Skin of body (tissue), 2 donors: ENCODE results near the gene FER. TPM values are rescaled to one million over a fixed set of nuclear protein-coding genes. Genes with fewer than 3 reads are reported as not detected.
A peak's percentile ranks its signal among the peaks of the same experiment; 100 is the strongest.
"Not testable (repeated sequence)": the region's sequence is repeated elsewhere in the genome, so short reads cannot be mapped to it uniquely, and the experiment has no call there.

Experiments
- DNase-seq: peaks from one replicate; lab custom pipeline; 2025; lab: John Stamatoyannopoulos, UW
- total RNA-seq: library from RNA; depleted of rRNA; stranded (reverse); fragments of >200 nt; gene quantifications from one replicate; pipeline ENCODE4 v1.2.3, GENCODE V29; 2014

FER gene
- total RNA-seq, 1 donor from 2014 or later = 31.8 TPM

DNA sequence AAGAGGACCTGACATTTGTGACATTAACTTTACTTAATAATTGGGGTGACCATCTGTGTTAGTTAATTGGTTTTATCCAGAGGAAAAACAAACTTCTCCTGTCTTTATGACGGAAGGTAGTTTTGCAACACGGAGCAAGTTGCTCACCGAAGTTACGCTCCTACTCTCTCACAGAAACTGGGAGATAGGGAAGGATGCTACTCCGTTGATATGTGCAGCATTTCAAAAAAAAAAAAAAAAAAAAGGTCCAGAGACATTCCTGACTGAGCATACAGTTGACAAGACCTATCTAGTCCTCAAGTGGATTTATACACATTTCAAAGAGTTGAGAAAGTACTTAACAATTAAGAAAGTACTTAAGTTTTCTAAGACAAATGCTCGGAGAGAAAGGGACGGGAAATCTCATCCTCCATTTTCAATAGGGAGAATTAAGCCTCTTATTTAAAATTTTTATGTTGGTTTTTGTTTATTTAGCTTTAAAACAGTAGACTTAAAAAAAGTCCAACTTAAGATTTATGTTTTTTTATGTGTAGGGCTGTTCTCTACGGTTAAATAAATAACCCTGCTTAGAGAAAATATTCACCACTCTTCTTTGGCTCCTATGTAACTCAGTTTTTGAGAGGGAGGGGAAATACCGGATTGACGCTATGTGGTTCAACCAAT, 455 bp upstream of the FER start:
- DNase-seq = peak; percentile 42

DNA sequence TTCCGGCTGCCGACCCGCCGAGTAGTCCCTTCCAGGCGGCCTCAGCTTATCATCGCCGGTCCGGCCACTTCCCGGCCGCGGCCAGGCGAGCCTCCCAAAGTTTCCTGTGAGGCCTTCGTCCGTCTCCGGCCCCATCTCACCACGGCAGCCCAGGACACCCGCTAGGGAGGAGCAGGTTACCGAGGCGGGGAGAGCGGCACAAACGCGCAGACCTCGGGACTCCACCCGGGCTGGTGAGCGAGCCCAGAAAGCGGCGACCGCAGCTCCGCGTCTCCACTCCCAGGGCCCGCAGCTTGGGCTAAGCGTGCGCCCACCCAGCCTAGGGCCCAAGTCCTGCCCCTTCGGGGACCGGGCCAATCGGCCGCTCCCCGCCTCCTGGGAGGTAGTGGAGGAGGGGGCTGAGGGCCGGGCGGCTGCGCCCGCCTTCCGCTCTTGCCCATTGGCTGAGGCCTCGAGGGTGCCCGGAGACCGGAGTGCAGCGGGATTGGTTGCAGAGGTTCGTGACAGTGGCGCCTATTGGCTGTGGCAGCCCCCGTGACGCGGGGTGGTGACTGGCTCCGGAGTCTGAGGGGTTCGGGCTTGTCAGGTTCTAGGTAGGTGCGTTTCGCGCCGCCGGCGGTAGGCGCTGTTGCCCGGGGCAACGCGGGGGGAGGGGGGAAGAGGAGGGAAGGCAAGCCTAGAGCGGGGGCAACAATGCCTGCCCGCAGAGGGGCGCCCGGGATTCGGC, 867 bp downstream of the FER start:
- DNase-seq = peak; percentile 99

GRCh38 chr5:108749128-108749861, 1.6 kb downstream of the FER start:
- peak; percentile 77 for DNase-seq

- DNase-seq = no peak
Measured at GRCh38 chr5:108753331-108753730, 5.6 kb downstream of the FER start.

DNA sequence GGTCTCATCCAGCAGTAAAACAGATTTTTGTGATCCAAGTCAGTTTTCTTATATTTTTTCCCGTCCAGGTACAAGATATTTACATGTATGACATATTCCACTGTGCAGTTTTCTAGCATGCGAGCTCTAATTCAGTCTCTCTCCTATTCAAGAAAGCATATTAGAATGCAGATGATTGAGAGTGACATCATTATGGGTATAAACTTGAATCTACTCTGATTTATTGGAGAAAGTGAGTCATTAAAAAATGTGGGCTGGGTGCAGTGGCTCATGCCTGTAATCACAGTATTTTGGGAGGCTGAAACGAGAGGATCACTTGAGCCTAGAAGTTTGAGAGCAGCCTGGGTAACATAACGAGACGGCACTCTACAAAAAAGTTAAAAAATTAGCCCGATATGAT, 6.2 kb downstream of the FER start:
- DNase-seq = no peak

- no peak for DNase-seq
Measured at GRCh38 chr5:108760512-108760911, 12.8 kb downstream of the FER start.

GRCh38 chr5:108762660-108763059, 15.0 kb downstream of the FER start:
- DNase-seq = no peak

DNA sequence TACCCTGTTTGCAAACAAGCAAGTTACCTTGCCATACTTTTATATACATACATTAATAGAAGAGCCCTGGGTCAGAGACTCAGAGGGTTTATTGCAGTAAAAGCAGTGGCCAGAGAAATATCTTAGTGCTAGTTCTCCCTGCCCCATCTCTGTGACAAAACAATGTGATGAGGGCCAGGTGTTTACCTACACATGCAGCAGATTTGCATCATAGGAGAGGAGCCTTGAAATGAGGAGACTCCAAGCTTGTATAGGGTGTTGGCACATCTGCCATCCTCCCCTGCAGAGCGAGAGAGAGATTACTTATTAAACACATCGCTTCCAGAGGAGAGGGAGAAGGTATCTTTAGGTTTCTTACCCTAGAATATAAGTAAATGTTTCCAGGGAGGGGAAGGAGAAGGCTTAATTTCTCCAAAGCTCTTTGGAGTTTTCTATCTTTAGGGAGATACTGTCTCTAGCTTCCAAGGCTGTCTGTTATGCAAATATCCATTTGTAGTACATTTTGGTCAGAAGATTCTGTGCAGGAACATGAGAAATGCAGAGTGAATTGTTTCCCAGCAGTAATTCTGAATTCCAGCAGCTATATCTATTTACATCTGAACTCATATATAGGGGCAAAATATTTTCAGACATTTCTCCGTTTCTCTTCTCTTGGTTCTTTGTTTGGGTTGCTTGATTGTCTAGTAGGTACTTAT, 15.7 kb downstream of the FER start:
- DNase-seq = no peak

DNA sequence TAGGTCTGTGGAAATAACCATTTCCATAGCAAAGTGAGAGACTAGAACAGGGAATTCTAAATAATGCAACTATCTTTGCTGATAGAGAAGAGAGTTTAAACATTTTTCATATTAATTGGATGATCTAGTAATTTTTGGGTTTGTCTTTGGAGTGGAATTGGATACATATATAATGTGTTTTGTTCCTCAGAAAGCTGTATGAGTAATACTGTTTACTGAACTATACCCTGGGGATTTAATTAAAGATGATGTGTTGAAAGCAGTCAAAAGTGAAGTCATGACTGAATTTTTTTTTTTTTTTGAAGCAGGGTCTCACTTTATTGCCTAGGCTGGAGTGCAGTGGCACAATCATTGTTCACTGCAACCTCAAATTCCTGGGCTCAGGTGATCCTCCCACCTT, 17.9 kb downstream of the FER start:
- peak; percentile 8 for DNase-seq

DNA sequence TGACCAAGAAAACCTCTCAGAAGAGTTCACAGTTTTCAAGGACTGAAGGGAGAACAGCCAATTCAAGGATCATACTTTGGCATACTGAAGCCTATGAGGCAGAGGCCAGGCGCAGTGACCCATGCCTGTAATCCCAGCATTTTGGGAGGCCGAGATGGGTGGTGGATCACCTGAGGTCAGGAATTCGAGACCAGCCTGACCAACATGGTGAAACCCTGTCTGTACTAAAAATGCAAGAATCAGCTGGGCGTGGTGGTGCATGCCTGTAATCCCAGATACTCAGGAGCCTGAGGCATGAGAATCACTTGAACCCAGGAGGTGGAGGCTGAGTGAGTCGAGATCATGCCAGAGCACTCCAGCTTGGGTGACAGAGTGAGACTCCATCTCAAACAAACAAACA, 19.2 kb downstream of the FER start:
- not testable (repeated sequence) for DNase-seq

- no peak for DNase-seq
Measured at GRCh38 chr5:108769352-108769751, 21.7 kb downstream of the FER start.

GRCh38 chr5:108772626-108773025, 24.9 kb downstream of the FER start:
- no peak for DNase-seq

DNA sequence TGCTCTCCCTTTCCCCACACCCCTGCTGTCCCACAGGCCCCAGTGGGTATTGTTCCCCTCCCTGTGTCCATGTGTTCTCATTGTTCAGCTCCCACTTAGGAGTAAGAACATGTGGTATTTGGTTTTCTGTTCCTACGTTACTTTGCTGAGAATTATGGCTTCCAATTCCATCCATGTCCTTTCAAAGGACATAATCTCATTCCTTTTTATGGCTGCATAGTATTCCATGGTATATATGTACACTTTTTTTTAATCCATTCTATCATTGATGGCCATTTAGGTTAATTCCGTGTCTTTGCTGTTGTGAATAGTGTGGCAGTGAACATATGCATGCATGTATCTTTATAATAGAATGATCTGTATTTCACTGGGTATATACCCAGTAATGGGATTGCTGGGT, 25.6 kb downstream of the FER start:
- DNase-seq = no peak

- DNase-seq = not testable (repeated sequence)
Measured at GRCh38 chr5:108774079-108774478, 26.4 kb downstream of the FER start.

- DNase-seq = not testable (repeated sequence)
Measured at GRCh38 chr5:108777582-108777981, 29.9 kb downstream of the FER start.

- DNase-seq = not testable (repeated sequence)
Measured at GRCh38 chr5:108784577-108784976, 36.9 kb downstream of the FER start.

- DNase-seq = no peak
Measured at GRCh38 chr5:108786806-108787483, 39.2 kb downstream of the FER start.

GRCh38 chr5:108788142-108788541, 40.4 kb downstream of the FER start:
- DNase-seq = no peak

GRCh38 chr5:108793207-108793606, 45.5 kb downstream of the FER start:
- no peak for DNase-seq

- DNase-seq = not testable (repeated sequence)
Measured at GRCh38 chr5:108794349-108794748, 46.7 kb downstream of the FER start.

DNA sequence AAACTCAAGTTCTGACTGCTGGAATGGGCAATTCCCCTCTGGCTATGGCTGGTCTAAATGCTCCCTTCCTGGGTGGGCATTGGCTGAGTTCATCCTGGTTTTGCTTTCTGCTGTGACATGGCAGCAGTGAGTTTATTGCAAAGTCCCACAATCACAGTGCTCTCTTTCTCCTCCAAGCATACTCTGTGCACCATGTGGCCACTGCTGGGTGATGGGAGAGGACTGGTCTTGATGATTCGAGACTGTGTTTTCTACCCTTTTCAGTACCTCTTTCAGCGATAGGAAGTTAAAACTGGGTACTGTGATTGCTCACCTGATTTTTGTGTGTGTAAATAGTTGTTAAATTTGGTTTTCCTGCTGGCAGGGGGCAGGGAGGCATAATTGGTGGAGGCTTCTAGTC, 49.7 kb downstream of the FER start:
- no peak for DNase-seq
